ENCODE data around the gene TUBA4A.

TUBA4A gene

GRCh38 chr2:219223831-219224610 lies 29.7 kb downstream of the TUBA4A start:
- intact Hi-C loops (cut with DNase I), result no loop called here

GRCh38 chr2:219221957-219222518 lies 31.7 kb downstream of the TUBA4A start:
- DNase-seq, result peak in 20 of 42 donors; percentile 3 to 77 (median 40)
- intact Hi-C loops (cut with DNase I), result no loop called here

More at GRCh38 chr2:219223831-219224610, 29.7 kb downstream of the TUBA4A start:
- DNase-seq, result no peak

GRCh38 chr2:219220652-219221402 lies 32.9 kb downstream of the TUBA4A start:
- DNase-seq, result no peak
- intact Hi-C loops (cut with DNase I), result no loop called here

GRCh38 chr2:219219784-219220532 lies 33.8 kb downstream of the TUBA4A start:
- intact Hi-C loops (cut with DNase I), result no loop called here
- peak in 1 of 42 donors; percentile 6 for DNase-seq

- peak; percentile 96 to 100 (median 98) for DNase-seq
- intact Hi-C loops (cut with DNase I), result no loop called here
Measured at GRCh38 chr2:219218732-219219701, 34.7 kb downstream of the TUBA4A start, which contains the start of gene ABCB6. Gene ABCB6, minus strand, starts transcription at chr2:219218958. Its CDS starts 285 bp downstream, at chr2:219218673.

GRCh38 chr2:219218217-219218731 lies 35.4 kb downstream of the TUBA4A start:
- DNase-seq, result peak in 35 of 42 donors; percentile 18 to 79 (median 60)
- intact Hi-C loops (cut with DNase I), result no loop called here

- intact Hi-C loops (cut with DNase I), result no loop called here
- DNase-seq, result no peak
Measured at GRCh38 chr2:219216535-219216915, 37.2 kb downstream of the TUBA4A start.

- peak in 37 of 42 donors; percentile 10 to 75 (median 48) for DNase-seq
- intact Hi-C loops (cut with DNase I), result no loop called here
Measured at GRCh38 chr2:219215871-219216534, 37.7 kb downstream of the TUBA4A start.

GRCh38 chr2:219214786-219215185 lies 38.9 kb downstream of the TUBA4A start:
- intact Hi-C loops (cut with DNase I), result no loop called here
- DNase-seq, result no peak

- DNase-seq, result no peak
Measured at GRCh38 chr2:219214141-219214540, 39.6 kb downstream of the TUBA4A start.

GRCh38 chr2:219213486-219214071 lies 40.1 kb downstream of the TUBA4A start:
- intact Hi-C loops (cut with DNase I), result no loop called here
- DNase-seq, result no peak

More at GRCh38 chr2:219214141-219214540, 39.6 kb downstream of the TUBA4A start:
- intact Hi-C loops (cut with DNase I), result no loop called here

GRCh38 chr2:219213026-219213415 lies 40.7 kb downstream of the TUBA4A start:
- intact Hi-C loops (cut with DNase I), result no loop called here
- no peak for DNase-seq

GRCh38 chr2:219210886-219211362 lies 42.8 kb downstream of the TUBA4A start:
- intact Hi-C loops (cut with DNase I), result no loop called here
- peak in 2 of 42 donors; percentile 10 to 17 for DNase-seq

- intact Hi-C loops (cut with DNase I), result no loop called here
- peak in 2 of 42 donors; percentile 15 to 29 for DNase-seq
Measured at GRCh38 chr2:219210196-219210885, 43.4 kb downstream of the TUBA4A start.

GRCh38 chr2:219209236-219210195 lies 44.2 kb downstream of the TUBA4A start:
- peak in 2 of 42 donors; percentile 7 to 32 for DNase-seq
- intact Hi-C loops (cut with DNase I), result loop anchor here (5.0 kb wide), 1 partner anchor 47 kb away; the partner anchor contains the start of gene NHEJ1

All from head of caudate nucleus (tissue), 42 donors.